GM23338 (cell line): ENCODE measurements around the gene NIN. TPM values are rescaled to one million over a fixed set of nuclear protein-coding genes. Genes with fewer than 3 reads are reported as not detected.

Experiments used
- ATAC-seq: fragments of 200-7000 bp; cut with Tn5 transposase; 3 replicates; pipeline ENCODE4 v1.9.1; 2020
- DNase-seq: peaks from one replicate; pipeline ENCODE4 v3.0.0-alpha.2; 2015; ENCODE audit warnings: low spot score
- H2AFZ ChIP-seq: fragments of 200-600 bp; sonication (generic); 2 replicates; pipeline ENCODE4 v1.8.0; 2016; ENCODE audit warnings: antibody characterized with exemption, mild to moderate bottlenecking, moderate library complexity
- H3F3A ChIP-seq: fragments of 200-600 bp; sonication (generic); replicated peaks from 2 replicates; pipeline ENCODE4 v1.8.0; 2017; ENCODE audit warnings: antibody characterized with exemption, mixed run types, low read depth
- H3K27ac ChIP-seq: fragments of 200-600 bp; sonication (generic); 2 replicates; pipeline ENCODE4 v1.6.1; 2016; ENCODE audit warnings: low read depth
- H3K27me3 ChIP-seq: fragments of 200-600 bp; sonication (generic); 2 replicates; pipeline ENCODE4 v1.8.0; 2016; ENCODE audit warnings: mild to moderate bottlenecking, mixed run types, moderate library complexity; ENCODE audit not compliant: insufficient read depth
- H3K36me3 ChIP-seq: fragments of 200-600 bp; sonication (generic); 2 replicates; pipeline ENCODE4 v1.8.0; 2016; ENCODE audit warnings: mild to moderate bottlenecking; ENCODE audit not compliant: insufficient read depth
- H3K4me1 ChIP-seq: fragments of 200-600 bp; sonication (generic); 2 replicates; pipeline ENCODE4 v1.8.0; 2016; ENCODE audit warnings: mild to moderate bottlenecking, moderate library complexity; ENCODE audit not compliant: insufficient read depth
- H3K4me2 ChIP-seq: fragments of 200-600 bp; sonication (generic); 2 replicates; pipeline ENCODE4 v1.7.1; 2017; ENCODE audit warnings: mixed run types
- H3K4me3 ChIP-seq: fragments of 200-600 bp; sonication (generic); 2 replicates; pipeline ENCODE4 v1.6.1; 2016; ENCODE audit warnings: mixed run types
- H3K79me2 ChIP-seq: fragments of 200-600 bp; sonication (generic); replicated peaks from 2 replicates; pipeline ENCODE4 v1.8.0; 2017; ENCODE audit warnings: mild to moderate bottlenecking; ENCODE audit not compliant: insufficient read depth
- H3K9me2 ChIP-seq: fragments of 200-600 bp; sonication (generic); 2 replicates; pipeline ENCODE4 v1.8.0; 2017; ENCODE audit not compliant: insufficient read depth
- H4K20me1 ChIP-seq: fragments of 200-600 bp; sonication (generic); replicated peaks from 2 replicates; pipeline ENCODE4 v1.8.0; 2017; ENCODE audit warnings: mild to moderate bottlenecking; ENCODE audit not compliant: insufficient read depth
- H3K27ac Mint-ChIP-seq: 2 replicates; pipeline ENCODE4 v1.8.0; 2020; ENCODE audit warnings: inconsistent platforms, mild to moderate bottlenecking, moderate library complexity, mixed read lengths
- H3K27me3 Mint-ChIP-seq: 3 replicates; pipeline ENCODE4 v1.8.0; 2022; ENCODE audit warnings: low read depth, mild to moderate bottlenecking, moderate library complexity, mixed read lengths, inconsistent platforms; ENCODE audit not compliant: insufficient read depth, poor library complexity
- H3K36me3 Mint-ChIP-seq: 3 replicates; pipeline ENCODE4 v1.8.0; 2021; ENCODE audit warnings: low read depth, mild to moderate bottlenecking, inconsistent platforms, moderate library complexity, mixed read lengths
- H3K4me1 Mint-ChIP-seq: 3 replicates; pipeline ENCODE4 v1.8.0; 2020; ENCODE audit warnings: mild to moderate bottlenecking, inconsistent platforms, mixed read lengths
- H3K4me3 Mint-ChIP-seq: 3 replicates; pipeline ENCODE4 v1.8.0; 2021; ENCODE audit warnings: moderate library complexity, mild to moderate bottlenecking, inconsistent platforms, mixed read lengths
- H3K9me3 Mint-ChIP-seq: 3 replicates; pipeline ENCODE4 v1.8.0; 2020; ENCODE audit warnings: moderate library complexity, mild to moderate bottlenecking, inconsistent platforms, mixed read lengths
- CREB1 ChIP-seq: fragments of 250-450 bp; sonication (Bioruptor Pico); IDR thresholded peaks from 2 replicates; pipeline ENCODE4 v1.5.0; 2020; ENCODE audit warnings: low read depth, mild to moderate bottlenecking, moderate library complexity
- EZH2 ChIP-seq: fragments of 200-600 bp; sonication (generic); IDR thresholded peaks from one replicate; pipeline ENCODE4 v1.8.0; 2017; ENCODE audit warnings: antibody characterized with exemption, mild to moderate bottlenecking, low read depth; ENCODE audit not compliant: unreplicated experiment
- EZH2phosphoT487 ChIP-seq: fragments of 200-600 bp; sonication (generic); IDR thresholded peaks from one replicate; pipeline ENCODE4 v1.8.1; 2018; ENCODE audit warnings: antibody characterized with exemption; ENCODE audit not compliant: unreplicated experiment
- JUNB ChIP-seq: IDR thresholded peaks from one replicate; pipeline ENCODE4 v1.6.1; 2016; ENCODE audit warnings: antibody characterized with exemption; ENCODE audit not compliant: unreplicated experiment
- NANOG ChIP-seq: IDR thresholded peaks from 2 replicates; pipeline ENCODE4 v1.6.1; 2016; ENCODE audit warnings: antibody characterized with exemption, borderline replicate concordance
- POLR2AphosphoS5 ChIP-seq: IDR thresholded peaks from 2 replicates; pipeline ENCODE4 v1.6.1; 2016; ENCODE audit warnings: antibody characterized with exemption, low read depth
- STAT1 ChIP-seq: IDR thresholded peaks from one replicate; pipeline ENCODE4 v1.6.1; 2016; ENCODE audit warnings: antibody characterized with exemption; ENCODE audit not compliant: unreplicated experiment
- ZNF114 ChIP-seq: fragments of 250-450 bp; sonication (Bioruptor Pico); IDR thresholded peaks from 2 replicates; pipeline ENCODE4 v1.5.0; 2020; ENCODE audit warnings: mild to moderate bottlenecking, moderate library complexity
- ZNF331 ChIP-seq: fragments of 250-450 bp; sonication (Bioruptor Pico); IDR thresholded peaks from 2 replicates; pipeline ENCODE4 v1.5.0; 2020; ENCODE audit warnings: low read depth, mild to moderate bottlenecking, moderate library complexity
- polyA plus RNA-seq: library from polyadenylated mRNA; unstranded; fragments of >200 nt; fragmentation: Nextera tagmentation; extraction: Ambion mirVana; gene quantifications from 2 replicates; pipeline ENCODE4 v1.2.1, GENCODE V29; 2016
- total RNA-seq: library from RNA; depleted of rRNA; stranded (reverse); fragments of >200 nt; shearing (Covaris generic); gene quantifications from 2 replicates; pipeline ENCODE4 v1.2.3, GENCODE V29; 2014
- TF ChIP-seq, protein P1 (sequence below), 2 experiments: fragments of 200-600 bp in 1 of 2; sonication (generic) in 1 of 2; conservative IDR thresholded peaks; 2 replicates each; pipeline versions ENCODE4 v1.5.1 to v1.6.1; 2016 to 2017; ENCODE audit warnings: antibody characterized with exemption in 2 of 2, low read depth in 2 of 2, mild to moderate bottlenecking in 2 of 2, moderate library complexity in 1 of 2
- TF ChIP-seq, protein P2 (sequence below): IDR thresholded peaks from one replicate; pipeline ENCODE4 v1.6.1; 2018; ENCODE audit warnings: antibody characterized with exemption; ENCODE audit not compliant: unreplicated experiment
- TF ChIP-seq, protein P3 (sequence below): fragments of 250-450 bp; sonication (Bioruptor Pico); IDR thresholded peaks from 2 replicates; pipeline ENCODE4 v1.5.0; 2020; ENCODE audit warnings: mild to moderate bottlenecking, moderate library complexity
- TF ChIP-seq, protein P4 (sequence below): IDR thresholded peaks from 2 replicates; pipeline ENCODE4 v1.6.1; 2016; ENCODE audit warnings: antibody characterized with exemption

NIN gene
- total and polyA plus RNA-seq, 2 experiments from 2014 or later: 7.4 to 17.4 TPM

DNA sequence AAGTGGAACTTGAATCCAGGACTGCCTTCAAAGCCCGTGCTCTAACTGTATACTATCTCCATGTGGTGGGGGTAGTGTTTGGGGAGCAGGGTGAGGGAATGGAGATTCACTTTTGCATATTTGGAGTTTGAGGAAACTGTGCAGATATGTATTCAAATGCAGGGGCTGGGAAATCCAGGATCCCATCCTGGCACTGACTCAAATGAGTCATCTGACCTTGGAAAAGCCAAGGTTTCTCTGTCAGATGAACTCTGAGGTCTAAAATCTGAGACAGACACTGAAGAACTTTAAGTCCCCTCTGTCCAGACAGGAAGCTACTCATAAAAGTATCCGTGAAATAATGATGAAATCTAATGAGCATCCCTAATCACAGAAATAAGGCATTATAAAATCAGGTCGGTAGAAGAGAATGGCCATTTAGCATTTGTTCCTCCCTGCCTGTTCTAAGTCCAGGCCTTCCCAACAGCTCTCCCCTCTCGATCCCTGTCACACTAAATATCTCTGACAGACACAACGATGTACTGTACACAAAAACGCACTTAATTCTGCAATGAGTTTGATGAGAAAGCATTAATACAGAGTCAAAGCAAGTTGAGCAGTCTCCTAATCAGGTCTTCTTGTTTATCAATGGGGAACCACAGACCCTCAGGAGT is 14.4 kb downstream of the NIN start:
- Mint-ChIP-seq H3K4me3 (no peak overlapping the region), H3K4me1 (peaks cover 42% of the 10 kb centered on the region), H3K9me3 (peaks cover 14% of the 10 kb centered on the region; the same call in 2 of the 3 replicates), H3K27me3 (peaks cover 5% of the 10 kb centered on the region), H3K27ac (no peak overlapping the region), H3K36me3 (peaks cover 22% of the 10 kb centered on the region)
- no peaks in the 10 kb centered on the region for H3F3A ChIP-seq
- no peak overlapping the region for H3K27ac ChIP-seq
- H3K27me3 ChIP-seq: peaks cover 19% of the 10 kb centered on the region
- no peaks in the 10 kb centered on the region for H3K9me2 ChIP-seq
- H3K4me1 ChIP-seq: peaks cover 46% of the 10 kb centered on the region
- H3K4me3 ChIP-seq: no peak overlapping the region
- 0 out of 2 replicates have a peak, but pooled peaks cover 5% of the 10 kb centered on the region for H3K79me2 ChIP-seq
- TF ChIP-seq, protein P1, sequence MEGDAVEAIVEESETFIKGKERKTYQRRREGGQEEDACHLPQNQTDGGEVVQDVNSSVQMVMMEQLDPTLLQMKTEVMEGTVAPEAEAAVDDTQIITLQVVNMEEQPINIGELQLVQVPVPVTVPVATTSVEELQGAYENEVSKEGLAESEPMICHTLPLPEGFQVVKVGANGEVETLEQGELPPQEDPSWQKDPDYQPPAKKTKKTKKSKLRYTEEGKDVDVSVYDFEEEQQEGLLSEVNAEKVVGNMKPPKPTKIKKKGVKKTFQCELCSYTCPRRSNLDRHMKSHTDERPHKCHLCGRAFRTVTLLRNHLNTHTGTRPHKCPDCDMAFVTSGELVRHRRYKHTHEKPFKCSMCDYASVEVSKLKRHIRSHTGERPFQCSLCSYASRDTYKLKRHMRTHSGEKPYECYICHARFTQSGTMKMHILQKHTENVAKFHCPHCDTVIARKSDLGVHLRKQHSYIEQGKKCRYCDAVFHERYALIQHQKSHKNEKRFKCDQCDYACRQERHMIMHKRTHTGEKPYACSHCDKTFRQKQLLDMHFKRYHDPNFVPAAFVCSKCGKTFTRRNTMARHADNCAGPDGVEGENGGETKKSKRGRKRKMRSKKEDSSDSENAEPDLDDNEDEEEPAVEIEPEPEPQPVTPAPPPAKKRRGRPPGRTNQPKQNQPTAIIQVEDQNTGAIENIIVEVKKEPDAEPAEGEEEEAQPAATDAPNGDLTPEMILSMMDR (conservative IDR thresholded peaks at IDR 0.05; ENCODE audit: low read depth in 2 of 2): no peak
- TF ChIP-seq CREB1 (CRISPR knock-in tag) (no peak), EZH2phosphoT487 (no peak), EZH2 (no peak), ZNF114 (CRISPR knock-in tag) (no peak), NANOG (no peak), ZNF331 (CRISPR knock-in tag) (no peak), STAT1 (no peak), POLR2AphosphoS5 (no peak), JUNB (no peak)
- TF ChIP-seq, protein P2, sequence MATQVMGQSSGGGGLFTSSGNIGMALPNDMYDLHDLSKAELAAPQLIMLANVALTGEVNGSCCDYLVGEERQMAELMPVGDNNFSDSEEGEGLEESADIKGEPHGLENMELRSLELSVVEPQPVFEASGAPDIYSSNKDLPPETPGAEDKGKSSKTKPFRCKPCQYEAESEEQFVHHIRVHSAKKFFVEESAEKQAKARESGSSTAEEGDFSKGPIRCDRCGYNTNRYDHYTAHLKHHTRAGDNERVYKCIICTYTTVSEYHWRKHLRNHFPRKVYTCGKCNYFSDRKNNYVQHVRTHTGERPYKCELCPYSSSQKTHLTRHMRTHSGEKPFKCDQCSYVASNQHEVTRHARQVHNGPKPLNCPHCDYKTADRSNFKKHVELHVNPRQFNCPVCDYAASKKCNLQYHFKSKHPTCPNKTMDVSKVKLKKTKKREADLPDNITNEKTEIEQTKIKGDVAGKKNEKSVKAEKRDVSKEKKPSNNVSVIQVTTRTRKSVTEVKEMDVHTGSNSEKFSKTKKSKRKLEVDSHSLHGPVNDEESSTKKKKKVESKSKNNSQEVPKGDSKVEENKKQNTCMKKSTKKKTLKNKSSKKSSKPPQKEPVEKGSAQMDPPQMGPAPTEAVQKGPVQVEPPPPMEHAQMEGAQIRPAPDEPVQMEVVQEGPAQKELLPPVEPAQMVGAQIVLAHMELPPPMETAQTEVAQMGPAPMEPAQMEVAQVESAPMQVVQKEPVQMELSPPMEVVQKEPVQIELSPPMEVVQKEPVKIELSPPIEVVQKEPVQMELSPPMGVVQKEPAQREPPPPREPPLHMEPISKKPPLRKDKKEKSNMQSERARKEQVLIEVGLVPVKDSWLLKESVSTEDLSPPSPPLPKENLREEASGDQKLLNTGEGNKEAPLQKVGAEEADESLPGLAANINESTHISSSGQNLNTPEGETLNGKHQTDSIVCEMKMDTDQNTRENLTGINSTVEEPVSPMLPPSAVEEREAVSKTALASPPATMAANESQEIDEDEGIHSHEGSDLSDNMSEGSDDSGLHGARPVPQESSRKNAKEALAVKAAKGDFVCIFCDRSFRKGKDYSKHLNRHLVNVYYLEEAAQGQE: no peak
- TF ChIP-seq, protein P3, sequence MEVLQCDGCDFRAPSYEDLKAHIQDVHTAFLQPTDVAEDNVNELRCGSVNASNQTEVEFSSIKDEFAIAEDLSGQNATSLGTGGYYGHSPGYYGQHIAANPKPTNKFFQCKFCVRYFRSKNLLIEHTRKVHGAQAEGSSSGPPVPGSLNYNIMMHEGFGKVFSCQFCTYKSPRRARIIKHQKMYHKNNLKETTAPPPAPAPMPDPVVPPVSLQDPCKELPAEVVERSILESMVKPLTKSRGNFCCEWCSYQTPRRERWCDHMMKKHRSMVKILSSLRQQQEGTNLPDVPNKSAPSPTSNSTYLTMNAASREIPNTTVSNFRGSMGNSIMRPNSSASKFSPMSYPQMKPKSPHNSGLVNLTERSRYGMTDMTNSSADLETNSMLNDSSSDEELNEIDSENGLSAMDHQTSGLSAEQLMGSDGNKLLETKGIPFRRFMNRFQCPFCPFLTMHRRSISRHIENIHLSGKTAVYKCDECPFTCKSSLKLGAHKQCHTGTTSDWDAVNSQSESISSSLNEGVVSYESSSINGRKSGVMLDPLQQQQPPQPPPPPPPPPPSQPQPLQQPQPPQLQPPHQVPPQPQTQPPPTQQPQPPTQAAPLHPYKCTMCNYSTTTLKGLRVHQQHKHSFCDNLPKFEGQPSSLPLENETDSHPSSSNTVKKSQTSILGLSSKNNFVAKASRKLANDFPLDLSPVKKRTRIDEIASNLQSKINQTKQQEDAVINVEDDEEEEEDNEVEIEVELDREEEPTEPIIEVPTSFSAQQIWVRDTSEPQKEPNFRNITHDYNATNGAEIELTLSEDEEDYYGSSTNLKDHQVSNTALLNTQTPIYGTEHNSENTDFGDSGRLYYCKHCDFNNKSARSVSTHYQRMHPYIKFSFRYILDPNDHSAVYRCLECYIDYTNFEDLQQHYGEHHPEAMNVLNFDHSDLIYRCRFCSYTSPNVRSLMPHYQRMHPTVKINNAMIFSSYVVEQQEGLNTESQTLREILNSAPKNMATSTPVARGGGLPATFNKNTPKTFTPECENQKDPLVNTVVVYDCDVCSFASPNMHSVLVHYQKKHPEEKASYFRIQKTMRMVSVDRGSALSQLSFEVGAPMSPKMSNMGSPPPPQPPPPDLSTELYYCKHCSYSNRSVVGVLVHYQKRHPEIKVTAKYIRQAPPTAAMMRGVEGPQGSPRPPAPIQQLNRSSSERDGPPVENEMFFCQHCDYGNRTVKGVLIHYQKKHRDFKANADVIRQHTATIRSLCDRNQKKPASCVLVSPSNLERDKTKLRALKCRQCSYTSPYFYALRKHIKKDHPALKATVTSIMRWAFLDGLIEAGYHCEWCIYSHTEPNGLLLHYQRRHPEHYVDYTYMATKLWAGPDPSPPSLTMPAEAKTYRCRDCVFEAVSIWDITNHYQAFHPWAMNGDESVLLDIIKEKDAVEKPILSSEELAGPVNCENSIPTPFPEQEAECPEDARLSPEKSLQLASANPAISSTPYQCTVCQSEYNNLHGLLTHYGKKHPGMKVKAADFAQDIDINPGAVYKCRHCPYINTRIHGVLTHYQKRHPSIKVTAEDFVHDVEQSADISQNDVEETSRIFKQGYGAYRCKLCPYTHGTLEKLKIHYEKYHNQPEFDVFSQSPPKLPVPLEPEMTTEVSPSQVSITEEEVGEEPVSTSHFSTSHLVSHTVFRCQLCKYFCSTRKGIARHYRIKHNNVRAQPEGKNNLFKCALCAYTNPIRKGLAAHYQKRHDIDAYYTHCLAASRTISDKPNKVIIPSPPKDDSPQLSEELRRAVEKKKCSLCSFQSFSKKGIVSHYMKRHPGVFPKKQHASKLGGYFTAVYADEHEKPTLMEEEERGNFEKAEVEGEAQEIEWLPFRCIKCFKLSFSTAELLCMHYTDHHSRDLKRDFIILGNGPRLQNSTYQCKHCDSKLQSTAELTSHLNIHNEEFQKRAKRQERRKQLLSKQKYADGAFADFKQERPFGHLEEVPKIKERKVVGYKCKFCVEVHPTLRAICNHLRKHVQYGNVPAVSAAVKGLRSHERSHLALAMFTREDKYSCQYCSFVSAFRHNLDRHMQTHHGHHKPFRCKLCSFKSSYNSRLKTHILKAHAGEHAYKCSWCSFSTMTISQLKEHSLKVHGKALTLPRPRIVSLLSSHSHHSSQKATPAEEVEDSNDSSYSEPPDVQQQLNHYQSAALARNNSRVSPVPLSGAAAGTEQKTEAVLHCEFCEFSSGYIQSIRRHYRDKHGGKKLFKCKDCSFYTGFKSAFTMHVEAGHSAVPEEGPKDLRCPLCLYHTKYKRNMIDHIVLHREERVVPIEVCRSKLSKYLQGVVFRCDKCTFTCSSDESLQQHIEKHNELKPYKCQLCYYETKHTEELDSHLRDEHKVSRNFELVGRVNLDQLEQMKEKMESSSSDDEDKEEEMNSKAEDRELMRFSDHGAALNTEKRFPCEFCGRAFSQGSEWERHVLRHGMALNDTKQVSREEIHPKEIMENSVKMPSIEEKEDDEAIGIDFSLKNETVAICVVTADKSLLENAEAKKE (CRISPR knock-in tag): no peak
- TF ChIP-seq, protein P4, sequence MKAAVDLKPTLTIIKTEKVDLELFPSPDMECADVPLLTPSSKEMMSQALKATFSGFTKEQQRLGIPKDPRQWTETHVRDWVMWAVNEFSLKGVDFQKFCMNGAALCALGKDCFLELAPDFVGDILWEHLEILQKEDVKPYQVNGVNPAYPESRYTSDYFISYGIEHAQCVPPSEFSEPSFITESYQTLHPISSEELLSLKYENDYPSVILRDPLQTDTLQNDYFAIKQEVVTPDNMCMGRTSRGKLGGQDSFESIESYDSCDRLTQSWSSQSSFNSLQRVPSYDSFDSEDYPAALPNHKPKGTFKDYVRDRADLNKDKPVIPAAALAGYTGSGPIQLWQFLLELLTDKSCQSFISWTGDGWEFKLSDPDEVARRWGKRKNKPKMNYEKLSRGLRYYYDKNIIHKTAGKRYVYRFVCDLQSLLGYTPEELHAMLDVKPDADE: no peak
- no peaks in the 10 kb centered on the region for H3K36me3 ChIP-seq
- H4K20me1 ChIP-seq: 0 out of 2 replicates have a peak, but pooled peaks cover 4% of the 10 kb centered on the region
- H3K4me2 ChIP-seq: no peak overlapping the region
- no peak for DNase-seq
- no peak for ATAC-seq
- H2AFZ ChIP-seq: no peak overlapping the region
